Activated CD8-positive, alpha-beta T cell treated with anti-CD3 and anti-CD28 coated beads for 36 hours (primary cell): ENCODE results near the gene NMT2. TPM values are rescaled to one million over a fixed set of nuclear protein-coding genes. Genes with fewer than 3 reads are reported as not detected.
A peak's percentile ranks its signal among the peaks of the same experiment; 100 is the strongest.

ENCODE experiments used
- ATAC-seq: fragments of 200-7000 bp; cut with Tn5 transposase; one replicate; pipeline ENCODE4 v1.10.0; 2021; ENCODE audit warnings: mild to moderate bottlenecking, moderate library complexity
- CTCF ChIA-PET: fragments of 350-600 bp; sonication (Branson Sonifier 250); formaldehyde crosslinking; loops from one replicate; lab custom pipeline; 2021; ENCODE audit warnings: antibody characterized with exemption; lab: Charles Lee
- POLR2A ChIA-PET: fragments of 350-600 bp; sonication (Branson Sonifier 250); formaldehyde crosslinking; loops from one replicate; lab custom pipeline; 2021; ENCODE audit warnings: antibody characterized with exemption; lab: Charles Lee
- DNase-seq: peaks from one replicate; pipeline ENCODE4 v3.0.0-alpha.2; 2020
- H3K27ac Mint-ChIP-seq: one replicate; pipeline ENCODE4 v1.8.0; 2021; ENCODE audit warnings: mild to moderate bottlenecking, mixed read lengths
- H3K27me3 Mint-ChIP-seq: one replicate; pipeline ENCODE4 v1.8.0; 2021; ENCODE audit warnings: mixed read lengths
- H3K36me3 Mint-ChIP-seq: one replicate; pipeline ENCODE4 v1.8.0; 2021; ENCODE audit warnings: low read depth, mixed read lengths
- H3K4me1 Mint-ChIP-seq: one replicate; pipeline ENCODE4 v1.8.0; 2021; ENCODE audit warnings: low read depth, mixed read lengths
- H3K4me3 Mint-ChIP-seq: one replicate; pipeline ENCODE4 v1.8.0; 2021; ENCODE audit warnings: mild to moderate bottlenecking, moderate library complexity, mixed read lengths
- H3K9me3 Mint-ChIP-seq: one replicate; pipeline ENCODE4 v1.8.0; 2021; ENCODE audit warnings: mixed read lengths
- CTCF ChIP-seq: fragments of 200-600 bp; IDR thresholded peaks from one replicate; pipeline ENCODE4 v1.8.0; 2022; ENCODE audit warnings: antibody characterized with exemption, mild to moderate bottlenecking
- intact Hi-C: fragments of 100-400 bp; cut with micrococcal nuclease; formaldehyde crosslinking; loops from one replicate; pipeline ENCODE4 v1.10.0; 2022
- total RNA-seq, 2 experiments: library from RNA; stranded (reverse); gene quantifications; one replicate each; pipeline ENCODE4 v1.2.3, GENCODE V29; 2021

Gene NMT2
- total RNA-seq, 2 experiments from 2014 or later = 15.9 to 16.2 TPM

- Mint-ChIP-seq H3K36me3 (peaks cover 4% of the 10 kb centered on the region), H3K9me3 (no peaks in the 10 kb centered on the region), H3K4me1 (peaks cover 52% of the 10 kb centered on the region), H3K27ac (no peak overlapping the region), H3K27me3 (no peaks in the 10 kb centered on the region), H3K4me3 (peak overlapping the region; percentile 80)
- intact Hi-C loops = no loop called here
- POLR2A ChIA-PET = interaction anchor here (0.5 to 0.9 kb wide), 2 partner anchors 13 to 25 kb away, joined by 3 to 4 read pairs; no protein-coding TSS in a partner anchor
- TF ChIP-seq CTCF = no peak
- ATAC-seq (no peak), DNase-seq (no peak)
- CTCF ChIA-PET = interaction anchor here (1.3 to 2.5 kb wide), 3 partner anchors 44 to 67 kb away, joined by 3 to 12 read pairs (median 11); no protein-coding TSS in a partner anchor
These were observed 2.2 kb downstream of the NMT2 start for GRCh38 chr10:15166325-15166724.

GRCh38 chr10:15163253-15163828 lies 5.2 kb downstream of the NMT2 start:
- peaks cover 4% of the 10 kb centered on the region for H3K36me3 Mint-ChIP-seq
- TF ChIP-seq CTCF = no peak
- H3K4me3 Mint-ChIP-seq = no peak overlapping the region
- H3K4me1 Mint-ChIP-seq = peaks cover 42% of the 10 kb centered on the region
- intact Hi-C loops = no loop called here
- H3K27ac Mint-ChIP-seq = no peak overlapping the region
- H3K27me3 Mint-ChIP-seq = no peaks in the 10 kb centered on the region
- ChIA-PET CTCF (interaction anchor here (1.0 to 1.6 kb wide), 2 partner anchors 31 to 58 kb away, joined by 4 to 5 read pairs; no protein-coding TSS in a partner anchor), POLR2A (no interaction called here)
- no peak for ATAC-seq
- DNase-seq = no peak
- H3K9me3 Mint-ChIP-seq = no peaks in the 10 kb centered on the region

DNA sequence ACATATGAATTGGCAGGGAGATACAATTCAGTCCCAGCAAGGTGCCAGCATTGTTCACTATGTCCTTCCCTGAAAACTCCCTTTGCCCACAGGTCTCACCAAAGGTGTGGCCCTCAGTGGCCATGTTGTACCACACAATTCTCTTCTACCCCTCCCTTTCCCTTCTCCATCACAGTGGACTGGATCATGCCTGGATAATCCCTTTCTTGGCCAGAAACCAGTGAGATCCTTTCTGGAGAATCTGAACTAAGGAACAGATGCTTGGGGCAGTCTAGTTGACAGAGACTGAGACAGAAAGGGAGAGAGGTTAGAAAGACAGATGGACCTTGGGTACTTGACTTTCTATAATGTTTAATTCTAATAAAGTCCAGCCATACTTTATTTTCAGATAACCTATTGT lies 9.5 kb downstream of the NMT2 start:
- DNase-seq (no peak), ATAC-seq (no peak)
- Mint-ChIP-seq H3K4me1 (peaks cover 26% of the 10 kb centered on the region), H3K27me3 (no peaks in the 10 kb centered on the region), H3K9me3 (no peaks in the 10 kb centered on the region), H3K27ac (no peak overlapping the region), H3K36me3 (peaks cover 4% of the 10 kb centered on the region), H3K4me3 (no peak overlapping the region)
- intact Hi-C loops = no loop called here
- ChIA-PET CTCF (no interaction called here), POLR2A (interaction anchor here (2.1 kb wide), 1 partner anchor 17 kb away, joined by 6 read pairs; no protein-coding TSS in a partner anchor)
- TF ChIP-seq CTCF = no peak

- ChIA-PET CTCF (no interaction called here), POLR2A (no interaction called here)
- Mint-ChIP-seq H3K27ac (no peak overlapping the region), H3K27me3 (no peaks in the 10 kb centered on the region), H3K36me3 (peaks cover 4% of the 10 kb centered on the region), H3K4me1 (peaks cover 23% of the 10 kb centered on the region), H3K9me3 (no peaks in the 10 kb centered on the region), H3K4me3 (no peak overlapping the region)
- no peak for ATAC-seq
- no peak for DNase-seq
- no peak for TF ChIP-seq CTCF
- intact Hi-C loops = no loop called here
These were observed 10.0 kb downstream of the NMT2 start for GRCh38 chr10:15158448-15158847.

DNA sequence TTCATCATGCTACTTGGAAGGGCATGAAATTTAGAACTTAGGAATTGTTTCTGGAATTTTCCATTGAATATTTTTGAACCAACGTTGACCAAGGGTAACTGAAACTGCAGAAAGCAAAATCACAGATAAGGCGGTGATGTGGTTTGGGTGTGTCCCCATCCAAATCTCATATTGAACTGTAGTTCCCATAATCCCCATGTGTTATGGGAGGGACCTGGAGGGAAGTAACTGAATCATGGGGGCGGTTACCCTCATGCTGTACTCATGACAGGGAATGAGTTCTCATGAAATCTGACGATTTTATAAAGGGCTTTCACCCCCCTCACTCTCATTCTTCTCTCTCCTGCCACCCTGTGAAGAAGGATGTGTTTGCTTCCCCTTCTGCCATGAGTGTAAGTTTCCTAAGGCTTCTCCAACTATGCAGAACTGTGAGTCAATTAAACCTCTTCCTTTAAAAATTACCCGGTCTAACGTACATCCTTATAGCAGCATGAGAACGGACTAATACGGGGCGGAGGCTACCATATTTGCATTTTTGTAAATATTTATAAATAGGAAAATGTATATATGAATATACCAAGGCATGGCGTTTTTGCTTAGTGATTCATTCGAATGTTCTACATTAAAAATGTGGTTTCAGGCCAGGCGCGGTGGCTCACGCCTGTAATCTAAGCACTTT lies 12.4 kb downstream of the NMT2 start:
- no peak for ATAC-seq
- H3K27ac Mint-ChIP-seq = no peak overlapping the region
- peaks cover 22% of the 10 kb centered on the region for H3K4me1 Mint-ChIP-seq
- intact Hi-C loops = no loop called here
- CTCF ChIA-PET = no interaction called here
- no peak for DNase-seq
- H3K9me3 Mint-ChIP-seq = no peaks in the 10 kb centered on the region
- POLR2A ChIA-PET = no interaction called here
- H3K36me3 Mint-ChIP-seq = peaks cover 7% of the 10 kb centered on the region
- no peak overlapping the region for H3K4me3 Mint-ChIP-seq
- no peak for TF ChIP-seq CTCF
- H3K27me3 Mint-ChIP-seq = no peaks in the 10 kb centered on the region
